ENCODE data around the gene IL24.
A peak's percentile ranks its signal among the peaks of the same experiment; 100 is the strongest.

IL24 gene

DNA sequence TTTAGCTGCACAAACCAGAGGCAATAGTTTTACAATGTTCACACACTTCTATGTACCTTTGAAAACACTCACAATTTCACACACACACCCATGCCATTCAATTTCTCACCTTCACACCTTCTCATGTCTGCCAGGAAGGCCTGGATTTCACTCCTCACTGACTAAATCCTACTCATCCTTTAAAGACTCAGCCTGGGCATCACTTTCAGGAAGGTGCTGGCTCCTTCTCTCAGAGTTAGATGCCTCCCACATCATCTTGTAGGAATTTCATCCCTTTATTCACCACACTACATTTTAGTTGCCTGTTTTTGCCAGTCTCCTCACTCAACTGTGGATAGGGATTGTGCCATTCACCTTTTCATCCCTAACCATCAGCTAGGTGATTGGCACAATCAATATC lies 29.5 kb upstream of the IL24 start:
- Mint-ChIP-seq H3K27ac (no peak overlapping the region), H3K4me1 (peaks cover 19% of the 10 kb centered on the region), H3K9me3 (peaks cover 0 to 4% of the 10 kb centered on the region in 2 donors), H3K4me3 (no peak overlapping the region), H3K27me3 (peaks cover 15% of the 10 kb centered on the region)
- ATAC-seq (no peak), DNase-seq (no peak)

- H3K27ac Mint-ChIP-seq: no peak overlapping the region
These were observed 29.0 kb upstream of the IL24 start for GRCh38 chr1:206868264-206868663.

DNA sequence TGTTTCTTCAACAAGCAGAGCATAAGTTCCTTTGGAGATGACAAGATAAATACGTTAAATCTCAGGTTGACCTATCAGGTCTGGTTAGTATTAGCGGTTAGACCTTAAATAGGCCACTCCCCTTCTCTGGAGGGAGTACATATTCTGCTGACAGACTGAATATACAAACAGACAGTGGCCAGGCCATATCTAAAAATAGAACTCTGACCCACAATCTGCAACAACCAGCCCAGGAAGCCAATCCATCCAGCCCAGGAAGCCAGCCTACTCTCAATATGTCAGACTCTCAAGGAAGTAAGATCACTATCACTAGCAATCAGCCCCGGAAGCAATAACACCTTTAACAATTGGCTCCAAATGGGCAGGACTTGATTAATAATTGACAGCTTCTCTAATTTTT lies 25.1 kb upstream of the IL24 start:
- Mint-ChIP-seq H3K27ac (no peak overlapping the region), H3K4me1 (peaks cover 5% of the 10 kb centered on the region), H3K27me3 (peaks cover 10% of the 10 kb centered on the region), H3K4me3 (no peak overlapping the region), H3K9me3 (peaks cover under 1 to 22% of the 10 kb centered on the region in 2 donors)
- DNase-seq (no peak), ATAC-seq (no peak)

More at GRCh38 chr1:206868264-206868663, 29.0 kb upstream of the IL24 start:
- no peak overlapping the region for H3K4me3 Mint-ChIP-seq
- H3K4me1 Mint-ChIP-seq: peaks cover 20% of the 10 kb centered on the region
- ATAC-seq (no peak), DNase-seq (no peak)
- H3K27me3 Mint-ChIP-seq: peaks cover 10% of the 10 kb centered on the region
- H3K9me3 Mint-ChIP-seq: peaks cover 0 to 4% of the 10 kb centered on the region in 2 donors

DNA sequence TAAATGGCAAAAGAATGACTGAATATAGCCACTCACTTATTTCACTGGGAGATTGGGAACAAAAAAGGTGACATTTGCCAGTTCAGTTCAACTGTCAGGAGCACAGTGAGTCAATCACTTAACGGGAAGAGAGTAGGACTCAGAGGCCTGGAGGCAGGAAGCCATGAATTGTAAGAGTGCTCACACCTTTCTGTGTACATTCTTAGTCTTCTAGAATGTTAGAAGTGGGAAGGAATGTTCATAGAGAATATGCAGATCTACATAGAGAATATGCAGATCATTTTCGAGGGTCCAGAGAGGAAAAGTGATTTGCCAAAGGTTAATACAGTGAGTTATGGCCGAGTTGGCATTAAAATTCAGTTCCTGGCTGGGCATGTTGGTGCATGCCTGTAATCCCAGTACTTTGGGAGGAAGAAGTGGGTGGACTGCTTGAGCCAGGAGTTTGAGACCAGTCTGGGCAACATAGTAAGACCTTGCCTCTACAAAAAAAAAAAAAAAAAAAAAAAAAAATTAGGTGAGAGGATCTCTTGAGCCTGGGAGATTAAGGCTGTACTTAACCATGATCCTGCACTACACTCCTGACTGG lies 23.5 kb upstream of the IL24 start:
- Mint-ChIP-seq H3K27ac (no peak overlapping the region), H3K9me3 (peaks cover 12 to 32% of the 10 kb centered on the region in 2 donors), H3K4me3 (no peak overlapping the region)

DNA sequence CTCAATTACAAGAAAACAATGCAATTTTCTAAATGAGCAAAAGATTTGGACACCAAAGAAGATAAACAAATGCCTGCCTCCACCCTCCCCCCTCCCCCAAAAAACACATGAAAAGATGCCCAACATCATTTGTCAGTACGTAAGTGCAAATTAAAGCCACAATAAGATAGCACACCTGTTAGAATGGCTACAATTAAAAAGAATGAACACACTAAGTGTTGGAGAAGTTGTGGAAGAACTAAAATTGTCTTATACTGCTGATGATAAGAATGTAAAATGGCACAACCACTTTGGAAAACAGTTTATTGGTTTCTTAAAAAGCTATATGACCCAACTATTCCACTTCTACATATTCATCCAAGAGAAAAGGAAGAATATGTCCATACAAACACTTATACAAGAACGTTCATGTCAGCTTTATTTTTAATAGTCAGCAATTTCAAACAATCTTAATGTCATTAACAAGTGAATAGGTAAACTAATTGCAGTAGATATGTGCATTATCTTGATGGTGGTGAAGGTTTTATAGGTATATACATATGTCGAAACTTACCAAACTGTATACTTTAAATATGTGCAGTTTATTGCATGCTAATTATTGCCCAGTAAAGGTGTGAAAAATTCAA lies 21.4 kb upstream of the IL24 start:
- no peak overlapping the region for H3K27ac Mint-ChIP-seq

More for the DNA sequence above, 23.5 kb upstream of the IL24 start:
- Mint-ChIP-seq H3K27me3 (no peaks in the 10 kb centered on the region), H3K4me1 (peaks cover 5% of the 10 kb centered on the region)
- no peak for DNase-seq
- no peak for ATAC-seq

GRCh38 chr1:206878456-206878855 lies 18.8 kb upstream of the IL24 start:
- Mint-ChIP-seq H3K4me3 (no peak overlapping the region), H3K9me3 (peaks cover 14 to 33% of the 10 kb centered on the region in 2 donors), H3K4me1 (peaks cover 2% of the 10 kb centered on the region), H3K27me3 (no peaks in the 10 kb centered on the region), H3K27ac (no peak overlapping the region)
- DNase-seq: no peak
- no peak for ATAC-seq

More for the DNA sequence above, 21.4 kb upstream of the IL24 start:
- Mint-ChIP-seq H3K4me1 (peaks cover 5% of the 10 kb centered on the region), H3K4me3 (no peak overlapping the region), H3K27me3 (no peaks in the 10 kb centered on the region), H3K9me3 (peaks cover 14 to 37% of the 10 kb centered on the region in 2 donors)
- ATAC-seq (no peak), DNase-seq (no peak)

DNA sequence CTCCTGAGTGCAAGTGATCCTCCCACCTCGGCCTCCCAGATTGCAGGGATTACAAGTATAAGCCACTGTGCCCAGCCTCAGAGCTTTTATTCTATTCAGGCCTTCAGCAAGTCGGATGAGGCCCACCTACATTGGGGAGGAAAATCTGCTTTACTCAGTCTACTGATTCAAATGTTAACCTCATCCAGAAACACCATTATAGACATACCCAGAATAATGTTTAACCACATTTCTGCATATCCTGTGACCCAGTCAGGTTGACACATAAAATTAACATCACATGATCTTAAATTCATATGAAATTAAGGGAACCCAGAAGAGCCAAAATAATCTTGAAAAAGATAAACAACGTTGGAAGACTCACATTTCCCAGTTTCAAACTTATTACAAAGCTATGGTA lies 16.9 kb upstream of the IL24 start:
- Mint-ChIP-seq H3K27ac (no peak overlapping the region), H3K27me3 (no peaks in the 10 kb centered on the region), H3K4me1 (no peaks in the 10 kb centered on the region), H3K9me3 (peaks cover 14 to 29% of the 10 kb centered on the region in 2 donors), H3K4me3 (no peak overlapping the region)
- no peak for DNase-seq
- ATAC-seq: no peak

DNA sequence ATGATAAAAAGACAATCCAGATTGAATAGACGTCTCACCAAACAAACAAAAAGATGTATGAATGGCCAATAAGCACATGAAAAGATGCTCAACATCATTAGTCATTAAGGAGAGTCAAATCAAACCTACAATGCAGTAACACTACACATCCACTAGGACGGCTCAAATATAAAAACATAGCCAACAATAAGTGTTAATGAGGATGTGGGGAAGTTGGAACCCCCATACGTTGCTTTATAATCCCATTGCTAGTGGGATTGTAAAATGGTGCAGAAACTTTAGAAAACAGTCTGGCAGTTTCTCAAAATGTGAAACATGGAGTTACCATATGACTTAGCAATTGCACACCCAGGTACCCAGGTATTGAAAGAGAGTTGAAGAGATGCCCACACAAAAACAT lies 14.7 kb upstream of the IL24 start:
- Mint-ChIP-seq H3K27ac (no peak overlapping the region), H3K9me3 (peaks cover 10 to 13% of the 10 kb centered on the region in 2 donors), H3K4me3 (no peak overlapping the region), H3K27me3 (no peaks in the 10 kb centered on the region), H3K4me1 (no peaks in the 10 kb centered on the region)
- no peak for ATAC-seq
- DNase-seq: no peak

DNA sequence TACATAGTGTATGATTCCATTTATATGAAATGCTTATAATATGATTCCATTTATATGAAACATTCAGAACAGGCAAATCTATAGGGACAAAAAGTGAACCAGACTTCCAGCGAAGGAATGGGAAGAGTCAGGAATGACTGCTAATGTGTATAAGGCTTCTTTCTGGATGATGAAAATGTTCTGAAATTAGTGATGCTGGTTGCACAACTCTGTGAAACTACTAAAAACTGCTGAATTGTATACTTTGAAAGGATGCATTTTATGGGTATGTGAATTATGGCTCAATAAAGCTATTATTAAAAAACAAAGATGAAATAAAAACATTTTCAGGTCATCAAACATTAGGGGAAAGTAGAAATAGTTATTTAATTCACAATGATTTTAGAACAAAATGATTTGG lies 14.1 kb upstream of the IL24 start:
- Mint-ChIP-seq H3K9me3 (peaks cover 7 to 10% of the 10 kb centered on the region in 2 donors), H3K27me3 (no peaks in the 10 kb centered on the region), H3K4me1 (no peaks in the 10 kb centered on the region), H3K27ac (no peak overlapping the region), H3K4me3 (no peak overlapping the region)
- no peak for DNase-seq
- ATAC-seq: no peak

GRCh38 chr1:206883876-206884275 lies 13.4 kb upstream of the IL24 start:
- Mint-ChIP-seq H3K4me1 (no peaks in the 10 kb centered on the region), H3K27ac (no peak overlapping the region)

DNA sequence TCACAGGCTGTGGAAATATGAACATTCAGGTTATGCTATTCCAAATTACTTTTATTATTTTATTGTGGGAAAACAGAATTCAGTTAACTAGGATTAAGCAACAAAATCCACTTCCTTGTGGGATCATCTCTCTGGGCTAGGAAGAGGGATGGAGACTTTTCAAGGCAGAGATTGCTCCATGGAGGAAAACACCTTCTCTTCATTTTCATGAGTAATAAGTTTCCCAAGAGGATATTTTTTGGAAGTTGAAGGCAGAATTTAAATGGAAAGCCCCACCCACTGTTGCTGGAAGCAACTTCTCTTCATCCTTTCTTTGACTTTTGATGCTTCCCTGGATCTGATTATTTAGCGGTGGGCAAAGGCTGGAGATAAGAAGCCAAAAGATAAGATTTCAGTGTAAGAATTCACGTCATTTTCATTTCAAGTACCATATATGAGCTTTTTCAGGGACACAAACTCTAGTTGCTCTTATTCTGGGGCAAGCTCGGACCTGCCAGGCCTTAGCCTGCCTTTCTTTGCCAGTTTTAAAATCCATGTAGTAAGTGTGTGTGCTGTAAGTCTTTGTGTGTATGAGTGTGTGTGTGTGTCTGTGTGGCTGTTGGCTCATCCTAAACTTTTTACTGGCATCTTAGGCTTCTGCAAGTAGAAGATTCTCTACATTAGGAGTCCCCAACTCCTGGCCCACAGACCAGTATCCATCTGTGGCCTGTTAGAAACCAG lies 11.7 kb upstream of the IL24 start:
- H3K4me3 Mint-ChIP-seq: no peak overlapping the region
- DNase-seq: no peak
- no peaks in the 10 kb centered on the region for H3K9me3 Mint-ChIP-seq
- H3K27me3 Mint-ChIP-seq: no peaks in the 10 kb centered on the region
- no peak overlapping the region for H3K27ac Mint-ChIP-seq
- no peak for ATAC-seq
- H3K4me1 Mint-ChIP-seq: peaks cover 10% of the 10 kb centered on the region

More at GRCh38 chr1:206883876-206884275, 13.4 kb upstream of the IL24 start:
- peaks cover under 1 to 4% of the 10 kb centered on the region in 2 donors for H3K9me3 Mint-ChIP-seq
- DNase-seq: no peak
- no peak overlapping the region for H3K4me3 Mint-ChIP-seq
- no peak for ATAC-seq
- H3K27me3 Mint-ChIP-seq: no peaks in the 10 kb centered on the region

GRCh38 chr1:206886831-206887230 lies 10.4 kb upstream of the IL24 start:
- no peaks in the 10 kb centered on the region for H3K9me3 Mint-ChIP-seq
- H3K4me1 Mint-ChIP-seq: peaks cover 23% of the 10 kb centered on the region
- ATAC-seq (no peak), DNase-seq (no peak)
- H3K27me3 Mint-ChIP-seq: no peaks in the 10 kb centered on the region
- no peak overlapping the region for H3K27ac Mint-ChIP-seq
- H3K4me3 Mint-ChIP-seq: no peak overlapping the region

GRCh38 chr1:206887701-206888100 lies 9.5 kb upstream of the IL24 start:
- DNase-seq: no peak
- no peak for ATAC-seq
- Mint-ChIP-seq H3K27me3 (no peaks in the 10 kb centered on the region), H3K27ac (no peak overlapping the region), H3K4me1 (peaks cover 26% of the 10 kb centered on the region), H3K4me3 (no peak overlapping the region), H3K9me3 (no peaks in the 10 kb centered on the region)

- H3K27me3 Mint-ChIP-seq: no peaks in the 10 kb centered on the region
- no peaks in the 10 kb centered on the region for H3K9me3 Mint-ChIP-seq
- H3K27ac Mint-ChIP-seq: no peak overlapping the region
- H3K4me1 Mint-ChIP-seq: peaks cover 47% of the 10 kb centered on the region
- H3K4me3 Mint-ChIP-seq: peak overlapping the region in 1 of 2 donors; percentile 4
- DNase-seq: no peak
- ATAC-seq: peak; percentile 79
These were observed 6.8 kb upstream of the IL24 start for GRCh38 chr1:206890125-206891060.

GRCh38 chr1:206891412-206891811 lies 5.8 kb upstream of the IL24 start:
- no peak for ATAC-seq

More at GRCh38 chr1:206891412-206891811, 5.8 kb upstream of the IL24 start:
- peaks cover 51% of the 10 kb centered on the region for H3K4me1 Mint-ChIP-seq
- no peak overlapping the region for H3K4me3 Mint-ChIP-seq
- H3K9me3 Mint-ChIP-seq: no peaks in the 10 kb centered on the region
- no peak for DNase-seq
- no peaks in the 10 kb centered on the region for H3K27me3 Mint-ChIP-seq
- peak overlapping the region in 1 of 2 donors; percentile 67 for H3K27ac Mint-ChIP-seq
